NCI-H146 treated with DMSO at 0.1 percent for 48 hours (cell line): Measurements from ENCODE around the gene BLM.
"Not testable (repeated sequence)": the region's sequence is repeated elsewhere in the genome, so short reads cannot be mapped to it uniquely, and the experiment has no call there.

ENCODE experiments used
- DNase-seq: peaks from one replicate; lab custom pipeline; 2025; ENCODE audit not compliant: unreplicated experiment; lab: John Stamatoyannopoulos, UW

The BLM gene

GRCh38 chr15:90716976-90717821 is at the start of gene BLM:
Gene BLM (plus strand): TSS chr15:90717346. CDS start chr15:90747393, 30,047 bp downstream.
- peak; percentile 90 for DNase-seq

- not testable (repeated sequence) for DNase-seq
These were observed 49.3 kb upstream of the BLM start for GRCh38 chr15:90667755-90668345.

- not testable (repeated sequence) for DNase-seq
These were observed 46.5 kb upstream of the BLM start for GRCh38 chr15:90670631-90671030.

GRCh38 chr15:90671216-90671615 is 45.9 kb upstream of the BLM start:
- DNase-seq, result no peak

GRCh38 chr15:90673357-90673756 is 43.8 kb upstream of the BLM start:
- DNase-seq, result not testable (repeated sequence)

DNA sequence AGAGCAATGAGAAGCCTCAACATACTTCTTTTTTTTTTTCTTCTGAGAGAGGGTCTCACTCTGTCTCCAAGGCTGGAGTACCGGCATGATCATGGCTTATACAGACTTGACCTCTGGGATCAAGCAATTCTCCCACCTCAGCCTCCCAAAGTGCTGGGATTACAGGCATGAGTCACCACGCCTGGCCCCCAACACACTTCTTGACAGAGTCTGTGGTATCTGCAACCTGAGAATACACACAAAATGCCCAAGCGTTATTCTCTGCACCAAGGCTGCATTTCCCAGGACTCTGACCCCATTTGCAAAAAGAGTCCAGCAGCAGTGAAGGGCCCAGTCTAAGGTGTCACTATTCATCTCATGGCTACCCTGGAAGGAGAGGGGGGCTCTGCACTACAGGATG is 42.7 kb upstream of the BLM start:
- DNase-seq, result no peak

DNA sequence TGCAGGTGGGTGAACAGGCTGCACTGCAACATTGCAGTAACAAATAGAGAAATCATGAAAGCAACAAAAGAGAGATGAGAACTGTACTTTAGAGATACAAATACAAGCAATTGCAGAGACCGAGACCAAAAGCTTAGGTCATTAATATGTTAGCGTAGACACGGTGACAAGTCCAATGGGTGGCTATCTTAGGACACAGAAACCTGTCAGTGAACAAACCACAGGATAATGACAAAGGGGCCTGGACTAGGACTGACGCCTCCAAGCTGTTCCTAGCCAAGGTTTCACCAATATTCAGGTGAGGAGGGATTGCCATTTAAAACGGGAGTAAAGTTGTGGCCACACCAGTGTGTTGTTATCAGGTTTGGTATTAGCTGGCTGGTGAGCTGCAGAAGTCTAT is 41.7 kb upstream of the BLM start:
- DNase-seq, result no peak

- DNase-seq, result no peak
These were observed 39.0 kb upstream of the BLM start for GRCh38 chr15:90677807-90678790.

GRCh38 chr15:90679959-90680358 is 37.2 kb upstream of the BLM start:
- no peak for DNase-seq

GRCh38 chr15:90680371-90680935 is 36.7 kb upstream of the BLM start:
- DNase-seq, result no peak

GRCh38 chr15:90681056-90681455 is 36.1 kb upstream of the BLM start:
- DNase-seq, result no peak

GRCh38 chr15:90681480-90681879 is 35.7 kb upstream of the BLM start:
- no peak for DNase-seq

GRCh38 chr15:90683371-90683770 is 33.8 kb upstream of the BLM start:
- DNase-seq, result no peak

DNA sequence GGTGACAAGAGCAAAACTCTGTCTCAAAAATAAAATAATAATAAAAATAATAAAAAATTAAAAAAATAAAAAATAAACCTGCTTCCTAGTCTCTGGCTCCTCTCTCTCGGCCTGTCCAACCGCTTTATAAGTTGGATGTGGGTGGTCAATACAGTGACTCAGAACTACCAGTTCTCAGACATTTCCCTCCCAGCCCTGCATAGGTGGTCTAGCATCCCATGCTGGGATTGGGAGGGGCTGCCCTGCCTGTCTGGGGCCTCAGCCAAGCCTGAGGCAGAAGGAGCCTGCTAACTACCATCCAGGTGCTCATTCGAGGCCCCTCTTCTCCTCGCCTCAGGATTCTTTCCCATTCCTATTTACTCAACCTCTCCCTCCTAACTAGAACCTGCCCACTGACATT is 33.3 kb upstream of the BLM start:
- no peak for DNase-seq

DNA sequence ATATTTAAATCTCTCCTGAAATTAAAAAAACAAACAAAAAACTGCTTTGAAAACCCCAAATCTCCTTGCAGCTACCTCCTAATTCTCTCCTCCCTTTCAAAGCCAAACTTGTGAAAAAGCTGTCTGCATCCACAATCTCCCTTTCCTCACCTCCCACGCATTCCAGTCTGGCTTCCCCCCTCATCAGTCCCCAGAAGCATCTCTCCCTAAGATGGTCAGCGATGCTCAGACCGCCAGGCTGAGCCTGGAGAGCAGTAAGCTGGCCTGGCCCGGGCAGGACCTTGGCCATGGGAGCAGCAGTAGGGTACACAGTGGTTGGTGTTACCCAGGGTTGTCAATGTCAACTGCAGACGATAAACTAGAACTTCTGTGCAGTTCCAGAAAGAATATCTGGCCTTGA is 32.9 kb upstream of the BLM start:
- DNase-seq, result no peak

DNA sequence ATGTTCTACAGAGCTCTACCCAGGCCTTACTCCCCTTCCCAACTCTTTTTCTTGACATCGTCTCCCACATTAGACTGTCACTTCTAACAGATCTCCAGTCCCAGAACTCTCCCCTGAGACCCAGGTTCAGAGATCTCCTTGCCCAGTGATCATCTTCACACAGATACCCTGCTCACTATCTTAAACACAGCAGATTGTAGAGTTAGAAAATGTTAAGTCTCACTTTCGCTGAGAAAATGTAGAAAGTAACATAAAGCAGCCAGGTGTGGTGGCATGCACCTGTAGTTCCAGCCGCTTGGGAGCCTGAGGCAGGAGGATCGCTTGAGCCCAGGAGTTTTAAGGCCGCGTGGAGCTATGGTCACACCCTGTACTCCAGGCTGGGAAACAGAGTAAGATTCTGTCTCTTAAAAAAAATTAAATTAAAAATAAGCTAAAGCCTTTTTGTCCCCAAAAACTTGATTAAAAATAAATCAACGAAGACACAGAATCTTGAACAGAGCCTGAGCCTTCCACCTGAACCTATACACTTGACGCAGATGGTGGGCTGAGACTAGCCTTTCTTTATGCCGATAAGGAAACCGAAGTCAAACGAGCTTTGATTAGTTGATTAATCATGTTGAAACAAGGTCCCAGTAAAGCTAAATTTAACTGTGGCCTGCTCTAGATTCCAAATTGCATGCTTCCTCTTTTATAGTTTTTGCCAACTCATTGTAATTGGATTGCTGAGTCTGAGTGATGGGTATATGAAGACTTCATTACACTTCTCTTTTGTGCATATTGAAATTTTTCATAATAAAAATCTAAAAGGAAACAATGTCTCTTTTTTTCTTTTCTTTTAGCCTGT is 31.3 kb upstream of the BLM start:
- no peak for DNase-seq

GRCh38 chr15:90686435-90687218 is 30.5 kb upstream of the BLM start:
- DNase-seq, result no peak

GRCh38 chr15:90689326-90689961 is 27.7 kb upstream of the BLM start:
- DNase-seq, result not testable (repeated sequence)

DNA sequence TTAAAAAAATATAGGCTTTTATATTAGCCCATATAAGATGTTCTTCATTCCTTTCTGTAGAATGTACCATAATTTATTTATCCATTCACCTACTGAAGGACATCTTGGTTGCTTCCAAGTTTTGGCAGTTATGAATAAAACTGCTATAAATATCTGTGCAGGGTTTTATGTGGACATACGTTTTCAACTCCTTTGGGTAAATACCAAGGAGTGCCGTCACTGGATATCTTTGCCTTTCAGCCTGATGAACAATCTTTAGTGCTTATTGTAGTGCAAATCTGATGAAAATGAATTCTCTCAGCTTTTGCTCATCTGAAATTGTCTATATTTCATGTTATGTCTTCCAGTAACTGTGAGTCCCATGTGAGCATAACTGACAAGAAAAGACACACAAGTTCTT is 26.6 kb upstream of the BLM start:
- DNase-seq, result no peak
